Kidney (tissue), 14 donors: ENCODE results near the gene ATP5MK. TPM values are rescaled to one million over a fixed set of nuclear protein-coding genes. Genes with fewer than 3 reads are reported as not detected.
A peak's percentile ranks its signal among the peaks of the same experiment; 100 is the strongest.

Source experiments
- DNase-seq, 5 donors: peaks; one replicate each; pipeline ENCODE4 v3.0.0-alpha.2; 2013 to 2020
- FAIRE-seq: peaks from 2 replicates; lab custom pipeline; 2012; peaks lifted over from hg19 to GRCh38; lab: Jason Lieb, UNC
- H3K27ac ChIP-seq, 2 donors: one replicate each; pipeline ENCODE4 v1.7.0; 2013; ENCODE audit warnings: low read depth in 2 of 2, low read length in 2 of 2, inconsistent platforms in 1 of 2
- H3K27me3 ChIP-seq: one replicate; pipeline ENCODE4 v1.7.1; 2013; ENCODE audit warnings: low read length, inconsistent platforms; ENCODE audit not compliant: control insufficient read depth, insufficient read depth
- H3K36me3 ChIP-seq, 3 donors: one replicate each; pipeline versions ENCODE4 v1.7.0 to v1.7.1; 2013; ENCODE audit warnings: low read length in 3 of 3, control low read depth in 1 of 3, inconsistent platforms in 1 of 3; ENCODE audit not compliant: insufficient read depth in 3 of 3, control insufficient read depth in 2 of 3
- H3K4me1 ChIP-seq, 3 donors: one replicate each; pipeline versions ENCODE4 v1.7.0 to v1.7.1; 2013; ENCODE audit warnings: low read length in 3 of 3, inconsistent platforms in 1 of 3, low read depth in 1 of 3; ENCODE audit not compliant: control insufficient read depth in 2 of 3, insufficient read depth in 2 of 3
- H3K4me3 ChIP-seq, 3 donors: one replicate each; pipeline versions ENCODE4 v1.7.0 to v1.8.1; 2013; ENCODE audit warnings: low read length in 3 of 3, control low read depth in 1 of 3, inconsistent platforms in 1 of 3
- H3K9ac ChIP-seq, 3 donors: one replicate each; pipeline versions ENCODE4 v1.7.0 to v1.7.1; 2013; ENCODE audit warnings: low read length in 3 of 3, control low read depth in 1 of 3, inconsistent platforms in 1 of 3
- H3K9me3 ChIP-seq, 3 donors: one replicate each; pipeline versions ENCODE4 v1.7.0 to v1.7.1; 2013; ENCODE audit warnings: low read length in 3 of 3, control low read depth in 1 of 3, inconsistent platforms in 1 of 3; ENCODE audit not compliant: control insufficient read depth in 2 of 3, insufficient read depth in 1 of 3
- intact Hi-C: fragments of 100-400 bp; cut with DNase I; formaldehyde crosslinking; loops from one replicate; pipeline ENCODE4 v1.11.1; 2022
- microRNA-seq: library from miRNA; unstranded; fragments of <30 nt; microRNA quantifications from one replicate; pipeline ENCODE4 v1.2.0, GENCODE V29; 2020
- polyA plus RNA-seq: library from polyadenylated mRNA; stranded (reverse); fragments of 350-450 nt; fragmentation: Illumina TruSeq; extraction: RNeasy Lipid Tissue Mini Kit (QIAGEN cat#74804); gene quantifications from one replicate; pipeline ENCODE4 v1.2.3, GENCODE V29; 2014; ENCODE audit warnings: low read depth, low replicate concordance; ENCODE audit not compliant: insufficient read depth
- total RNA-seq: library from RNA; stranded (reverse); fragmentation: NEBNext Ultra II Directional; extraction: Animal tissue kit (Norgen Biotek cat#: 25700); gene quantifications from one replicate; pipeline ENCODE4 v1.2.1, GENCODE V29; 2021
- TF ChIP-seq, protein P1 (sequence below): IDR thresholded peaks from 3 replicates; pipeline ENCODE4 v1.5.1; 2012; ENCODE audit warnings: mild to moderate bottlenecking, moderate library complexity, borderline replicate concordance; ENCODE audit not compliant: insufficient read depth; ENCODE audit errors: extremely low read depth
- donor health status: control.
- donor health status: control.
- donor health status: control.
- donor health status: control.
- donor health status: control.
- donor health status: DM: yes; HTN: yes; CAD: no.
- donor health status: Normal renal cell carcinoma (clear cell type).

ATP5MK gene
- total and polyA plus RNA-seq, 2 donors from 2014 or later, result 265 to 1,143 TPM

DNA sequence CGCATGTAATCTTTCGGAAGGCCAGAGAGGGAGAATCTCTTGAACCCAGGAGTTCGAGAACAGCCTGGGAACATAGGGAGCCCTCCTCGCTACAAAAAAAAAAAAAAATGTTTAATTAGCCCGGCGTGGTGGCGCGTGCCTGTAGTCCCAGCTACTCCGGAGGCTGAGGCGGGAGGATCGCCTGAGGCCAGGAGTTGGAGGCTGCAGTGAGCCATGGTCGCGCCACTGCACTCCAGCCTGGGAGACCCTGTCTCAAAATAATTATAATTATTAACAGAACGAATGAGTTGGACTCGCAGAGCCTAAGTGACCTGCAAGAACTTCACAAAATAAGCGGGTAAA is 46.1 kb downstream of the ATP5MK start:
- no peak for DNase-seq
- intact Hi-C loops, result no loop called here

More for the DNA sequence above, 46.1 kb downstream of the ATP5MK start:
- no peak for FAIRE-seq
- Histone ChIP-seq H3K27ac (peak overlapping the region in 1 of 2 donors; percentile 64), H3K9me3 (no peaks in the 10 kb centered on the region), H3K36me3 (peaks cover 0 to 7% (median 2%) of the 10 kb centered on the region in 3 donors), H3K4me3 (peak overlapping the region; percentile 51 to 72 (median 59)), H3K27me3 (no peaks in the 10 kb centered on the region), H3K9ac (peak overlapping the region in 2 of 3 donors; percentile 77 to 85), H3K4me1 (peaks cover 0 to 2% (median 0%) of the 10 kb centered on the region in 3 donors)
- TF ChIP-seq, protein P1, sequence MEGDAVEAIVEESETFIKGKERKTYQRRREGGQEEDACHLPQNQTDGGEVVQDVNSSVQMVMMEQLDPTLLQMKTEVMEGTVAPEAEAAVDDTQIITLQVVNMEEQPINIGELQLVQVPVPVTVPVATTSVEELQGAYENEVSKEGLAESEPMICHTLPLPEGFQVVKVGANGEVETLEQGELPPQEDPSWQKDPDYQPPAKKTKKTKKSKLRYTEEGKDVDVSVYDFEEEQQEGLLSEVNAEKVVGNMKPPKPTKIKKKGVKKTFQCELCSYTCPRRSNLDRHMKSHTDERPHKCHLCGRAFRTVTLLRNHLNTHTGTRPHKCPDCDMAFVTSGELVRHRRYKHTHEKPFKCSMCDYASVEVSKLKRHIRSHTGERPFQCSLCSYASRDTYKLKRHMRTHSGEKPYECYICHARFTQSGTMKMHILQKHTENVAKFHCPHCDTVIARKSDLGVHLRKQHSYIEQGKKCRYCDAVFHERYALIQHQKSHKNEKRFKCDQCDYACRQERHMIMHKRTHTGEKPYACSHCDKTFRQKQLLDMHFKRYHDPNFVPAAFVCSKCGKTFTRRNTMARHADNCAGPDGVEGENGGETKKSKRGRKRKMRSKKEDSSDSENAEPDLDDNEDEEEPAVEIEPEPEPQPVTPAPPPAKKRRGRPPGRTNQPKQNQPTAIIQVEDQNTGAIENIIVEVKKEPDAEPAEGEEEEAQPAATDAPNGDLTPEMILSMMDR, result no peak

Small RNA genes lying within 50 kb of the gene (microRNA-seq; reads per million reads assigned to microRNA genes)
- gene MIR1307, result 387 reads per million, percentile 70 among the genes with 10 or more reads in this experiment

Other genes with a start within 250 kb of the ATP5MK start
- gene NT5C2, start 203.2 kb downstream of the ATP5MK start, total RNA-seq, result 91.7 TPM
- 30.9 TPM for gene NT5C2, start 203.2 kb downstream of the ATP5MK start, polyA plus RNA-seq
- not detected for gene RPEL1, start 150.6 kb downstream of the ATP5MK start, total RNA-seq
- gene RPEL1, start 150.6 kb downstream of the ATP5MK start, polyA plus RNA-seq, result not detected
- gene INA, start 119.3 kb downstream of the ATP5MK start, total RNA-seq, result 0.16 TPM
- gene INA, start 119.3 kb downstream of the ATP5MK start, polyA plus RNA-seq, result not detected
- 6.3 TPM for gene PCGF6, start 45.3 kb downstream of the ATP5MK start, total RNA-seq
- 3.0 TPM for gene PCGF6, start 45.3 kb downstream of the ATP5MK start, polyA plus RNA-seq
- gene TAF5, start 28.5 kb downstream of the ATP5MK start, total RNA-seq, result 2.5 TPM
- 1.5 TPM for gene TAF5, start 28.5 kb downstream of the ATP5MK start, polyA plus RNA-seq
- 24.9 TPM for gene PDCD11, start 151 bp upstream of the ATP5MK start, total RNA-seq
- gene PDCD11, start 151 bp upstream of the ATP5MK start, polyA plus RNA-seq, result 8.7 TPM
- gene CALHM2, start 55.9 kb upstream of the ATP5MK start, total RNA-seq, result 26.0 TPM
- gene CALHM2, start 55.9 kb upstream of the ATP5MK start, polyA plus RNA-seq, result 8.0 TPM
- not detected for gene CALHM1, start 62.4 kb upstream of the ATP5MK start, total RNA-seq
- gene CALHM1, start 62.4 kb upstream of the ATP5MK start, polyA plus RNA-seq, result not detected
- gene CALHM3, start 82.8 kb upstream of the ATP5MK start, total RNA-seq, result not detected
- gene CALHM3, start 82.8 kb upstream of the ATP5MK start, polyA plus RNA-seq, result not detected
- gene NEURL1, start 97.2 kb upstream of the ATP5MK start, total RNA-seq, result 1.2 TPM
- 1.2 TPM for gene NEURL1, start 97.2 kb upstream of the ATP5MK start, polyA plus RNA-seq